ENCODE data around the gene THAP10.
"Not testable (repeated sequence)": the region's sequence is repeated elsewhere in the genome, so short reads cannot be mapped to it uniquely, and the experiment has no call there.

The THAP10 gene

DNA sequence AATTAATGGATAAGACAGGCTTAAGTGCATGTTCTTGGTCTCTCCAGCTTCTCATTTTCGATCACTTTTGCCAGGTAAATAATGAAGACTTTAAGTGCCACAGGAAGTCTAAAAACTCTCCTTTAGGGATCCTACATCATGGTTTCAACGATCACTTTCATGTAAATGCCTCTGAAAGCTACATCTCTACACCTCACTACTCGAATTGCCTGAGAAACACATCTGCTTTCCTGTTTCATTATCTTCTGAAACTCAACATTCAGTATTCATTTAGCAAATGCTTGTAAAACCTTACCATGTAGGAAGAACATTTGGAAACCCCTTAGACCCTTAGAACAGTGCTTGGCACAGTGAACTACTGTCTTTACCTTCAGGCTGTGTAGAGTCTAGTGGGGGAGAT, 16.2 kb downstream of the THAP10 start:
- no peak for DNase-seq

DNA sequence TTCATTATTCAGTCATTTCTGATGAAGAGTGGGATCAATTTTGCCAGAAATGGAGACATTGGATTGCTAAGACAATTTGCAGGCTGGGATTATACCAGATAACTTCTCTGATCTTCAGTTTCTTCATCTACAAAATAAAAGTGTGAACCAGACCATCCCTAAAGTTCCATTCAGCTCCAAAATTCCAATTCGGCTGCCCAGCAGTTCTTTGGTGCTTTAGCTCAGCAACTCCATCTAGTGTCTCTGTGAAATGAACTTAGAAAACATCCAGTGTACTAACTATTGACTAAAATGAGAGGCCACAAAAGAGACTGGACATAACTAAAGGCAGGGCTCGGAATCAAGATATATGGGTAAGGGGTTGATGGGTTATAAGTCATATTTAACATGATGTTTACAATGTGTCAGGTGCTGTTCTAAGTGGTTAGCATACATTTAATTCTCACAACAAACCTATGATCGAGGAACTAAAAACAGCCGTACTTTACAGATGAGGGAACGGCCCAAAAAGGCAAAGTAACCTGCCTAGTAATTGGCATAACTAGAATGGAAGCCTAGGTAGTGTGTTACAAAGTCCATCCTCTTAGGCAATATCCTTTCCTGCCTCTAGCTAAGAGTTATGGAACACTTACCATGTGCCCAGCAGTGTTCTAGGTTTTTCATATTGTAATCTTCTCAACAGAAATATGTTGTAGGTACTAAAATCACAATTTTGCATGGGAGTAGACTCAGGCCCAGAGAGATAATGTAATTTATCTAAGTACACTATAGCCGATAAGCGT, 17.0 kb downstream of the THAP10 start:
- DNase-seq = peak; percentile 38

DNA sequence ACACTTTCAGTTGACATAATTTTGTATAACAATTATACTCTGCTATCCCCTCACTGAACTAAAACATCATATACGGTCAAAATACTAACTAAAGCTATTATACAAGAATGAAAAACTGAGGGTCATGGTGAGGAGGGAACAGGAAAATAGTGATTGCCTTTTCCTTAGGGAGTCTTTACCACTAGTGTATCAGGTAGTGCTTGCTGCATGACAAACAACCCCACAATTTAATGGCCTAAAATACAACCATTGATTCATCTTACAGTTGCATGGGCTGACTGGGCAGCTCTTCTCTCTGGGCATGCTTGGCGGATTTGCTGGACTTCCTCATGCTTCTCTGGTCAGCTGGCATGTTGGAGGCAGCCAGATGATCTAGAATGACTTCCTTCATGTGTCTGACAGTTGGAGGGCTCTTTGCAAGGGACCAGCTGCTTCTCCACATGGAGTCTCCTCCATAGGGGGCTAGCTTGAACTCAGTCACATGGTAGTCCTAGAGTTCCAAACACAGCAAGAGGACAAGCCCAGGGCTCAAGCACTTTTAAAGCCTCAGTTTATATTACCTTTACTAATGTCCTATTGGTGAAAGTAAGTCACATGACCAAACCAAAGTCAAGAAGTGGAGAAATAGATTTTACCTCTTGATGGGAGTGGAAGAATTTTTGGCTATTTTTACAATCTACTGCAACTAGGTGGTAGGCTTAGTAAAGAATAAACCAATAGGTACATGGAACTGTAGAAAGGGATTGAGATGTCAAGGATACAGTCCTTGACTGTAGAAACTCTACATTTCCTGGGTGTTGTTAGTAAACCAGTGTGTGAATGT, 18.8 kb downstream of the THAP10 start:
- DNase-seq = no peak

- DNase-seq = not testable (repeated sequence)
Measured at GRCh38 chr15:70871490-70871889, 20.7 kb downstream of the THAP10 start.

- peak; percentile 64 for DNase-seq
Measured at GRCh38 chr15:70870051-70870450, 22.2 kb downstream of the THAP10 start.

DNA sequence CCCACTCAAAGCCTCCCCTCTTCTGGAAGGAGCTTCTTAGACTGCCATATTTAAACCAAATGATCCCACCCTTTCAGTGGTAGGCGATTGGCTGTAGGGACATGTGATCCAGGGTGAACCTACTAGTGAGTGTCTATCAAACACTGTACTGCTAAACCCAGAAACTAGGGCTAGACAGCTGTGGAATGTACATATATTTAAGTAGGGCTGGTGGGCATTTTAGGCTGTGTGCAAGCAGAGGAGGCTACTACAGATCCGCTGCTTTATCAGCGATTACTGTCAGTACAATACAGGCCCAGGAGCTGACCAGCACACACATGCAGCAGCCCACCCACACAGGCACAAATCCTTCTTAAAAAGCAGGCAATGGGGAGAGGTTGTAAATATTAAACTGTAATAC, 22.9 kb downstream of the THAP10 start:
- no peak for DNase-seq

GRCh38 chr15:70867911-70868467, 24.2 kb downstream of the THAP10 start:
- peak; percentile 75 for DNase-seq

GRCh38 chr15:70866982-70867641, 25.1 kb downstream of the THAP10 start:
- no peak for DNase-seq

GRCh38 chr15:70863450-70864218, 28.6 kb downstream of the THAP10 start:
- no peak for DNase-seq

DNA sequence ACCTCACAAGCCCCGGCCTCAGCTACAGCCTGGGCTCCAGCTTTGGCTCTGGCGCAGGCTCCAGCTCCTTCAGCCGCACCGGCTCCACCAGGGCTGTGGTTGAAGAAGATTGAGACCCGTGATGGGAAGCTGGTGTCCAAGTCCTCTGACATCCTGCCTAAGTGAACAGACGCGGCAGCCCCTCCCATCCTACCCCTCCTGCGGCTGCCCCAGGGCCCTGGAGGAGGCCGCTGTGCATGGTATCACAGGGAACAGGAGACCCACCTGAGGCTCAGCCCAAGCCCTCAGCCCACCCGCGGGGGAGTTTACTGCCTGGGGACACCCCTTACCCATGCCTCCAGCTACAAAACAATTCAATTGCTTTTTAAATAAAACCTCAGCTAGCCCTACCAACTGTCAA, 32.2 kb downstream of the THAP10 start:
- DNase-seq = no peak

DNA sequence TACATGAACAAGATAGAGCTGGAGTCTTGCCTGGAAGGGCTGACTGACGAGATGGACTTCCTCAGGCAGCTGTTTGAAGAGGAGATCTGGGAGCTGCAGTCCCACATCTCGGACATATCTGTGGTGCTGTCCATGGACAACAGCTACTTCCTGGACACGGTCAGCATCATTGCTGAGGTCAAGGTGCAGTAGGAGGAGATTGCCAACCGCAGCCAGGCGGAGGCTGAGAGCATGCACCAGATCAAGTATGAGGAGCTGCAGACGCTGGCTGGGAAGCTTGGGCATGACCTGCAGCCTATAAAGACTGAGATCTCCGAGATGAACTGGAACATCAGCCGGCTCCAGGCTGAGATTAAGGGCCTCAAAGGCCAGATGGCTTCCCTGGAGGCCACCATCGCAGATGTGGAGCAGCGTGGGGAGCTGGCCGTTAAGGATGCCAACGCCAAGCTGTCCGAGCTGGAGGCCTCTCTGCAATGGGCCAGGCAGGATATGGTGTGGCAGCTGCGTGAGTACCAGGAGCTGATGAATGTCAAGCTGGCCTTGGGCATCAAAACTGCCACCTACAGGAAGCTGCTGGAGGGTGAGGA, 32.8 kb downstream of the THAP10 start:
- no peak for DNase-seq

DNA sequence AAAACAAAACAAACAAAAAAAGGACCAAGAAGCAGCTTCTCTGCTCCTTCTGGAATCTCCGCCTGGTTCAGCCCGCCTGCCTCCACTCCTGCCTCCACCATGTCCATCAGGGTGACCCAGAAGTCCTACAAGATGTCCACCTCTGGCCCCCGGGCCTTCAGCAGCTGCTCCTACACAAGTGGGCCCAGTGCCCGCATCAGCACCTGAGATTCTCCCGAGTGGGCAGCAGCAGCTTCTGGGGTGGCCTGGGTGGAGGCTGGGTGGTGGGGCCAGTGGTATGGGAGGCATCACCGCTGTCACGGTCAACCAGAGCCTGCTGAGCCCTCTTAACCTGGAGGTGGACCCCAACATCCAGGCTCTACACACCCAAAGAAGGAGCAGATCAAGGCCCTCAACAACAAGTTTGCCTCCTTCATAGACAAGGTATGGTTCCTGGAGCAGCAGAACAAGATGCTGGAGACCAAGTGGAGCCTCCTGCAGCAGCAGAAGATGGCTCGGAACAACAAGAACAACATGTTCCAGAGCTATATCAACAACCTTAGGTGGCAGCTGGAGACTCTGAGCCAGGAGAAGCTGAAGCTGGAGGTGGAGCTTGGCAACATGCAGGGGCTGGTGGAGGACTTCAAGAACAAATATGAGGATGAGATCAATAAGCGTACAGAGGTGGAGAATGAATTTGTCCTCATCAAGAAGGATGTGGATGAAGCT, 33.5 kb downstream of the THAP10 start:
- not testable (repeated sequence) for DNase-seq

GRCh38 chr15:70857562-70858285, 34.5 kb downstream of the THAP10 start:
- DNase-seq = no peak

- peak; percentile 84 for DNase-seq
Measured at GRCh38 chr15:70856884-70857561, 35.2 kb downstream of the THAP10 start.

DNA sequence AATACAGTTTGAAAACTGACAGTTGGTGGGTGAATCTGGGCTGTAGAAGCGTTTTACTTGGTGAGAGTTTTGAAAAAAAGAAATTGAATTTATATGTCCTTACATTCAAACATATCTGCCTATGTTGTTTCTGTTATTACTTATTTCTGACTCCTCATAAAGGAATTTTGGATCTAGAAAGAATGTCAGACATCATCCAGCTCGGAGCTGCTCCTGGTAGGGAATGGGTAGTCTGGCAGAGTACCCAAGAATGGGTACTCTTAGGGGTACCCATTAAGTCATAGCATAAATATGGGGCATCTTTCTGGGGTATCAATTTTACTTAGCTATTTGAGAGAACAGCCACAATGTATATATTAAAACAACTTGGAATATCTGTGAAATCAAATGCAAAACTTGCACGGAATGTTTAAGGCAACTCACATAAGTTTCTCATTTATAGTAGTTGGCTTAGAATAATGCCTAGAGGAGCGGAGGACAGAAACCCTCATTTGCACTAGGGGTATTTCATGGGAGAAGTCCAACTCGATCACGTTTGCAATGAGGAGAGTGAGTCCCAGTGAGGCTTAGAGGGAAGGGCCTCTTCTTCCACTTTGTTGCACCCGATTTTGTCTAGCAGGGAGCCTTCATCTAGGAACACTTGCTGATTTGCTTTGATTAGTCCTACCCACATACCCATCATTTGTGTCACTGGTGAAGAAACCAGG, 35.9 kb downstream of the THAP10 start:
- no peak for DNase-seq

- DNase-seq = no peak
Measured at GRCh38 chr15:70855764-70856163, 36.5 kb downstream of the THAP10 start.

DNA sequence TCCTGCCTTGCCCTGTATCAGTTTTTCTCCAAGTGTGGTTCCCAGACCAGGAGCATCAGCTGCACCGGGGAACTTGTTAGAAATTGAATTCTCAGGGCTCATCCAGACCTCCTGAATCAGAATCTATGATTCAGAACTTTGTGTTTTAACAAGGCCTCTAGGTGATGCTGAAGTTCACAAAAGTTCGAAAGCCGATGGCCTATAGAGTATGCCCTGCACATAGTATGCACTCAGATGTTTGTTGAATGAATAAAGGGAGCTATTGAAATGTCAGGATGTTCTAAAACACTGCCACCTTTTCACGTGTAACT, 37.6 kb downstream of the THAP10 start:
- DNase-seq = no peak

DNA sequence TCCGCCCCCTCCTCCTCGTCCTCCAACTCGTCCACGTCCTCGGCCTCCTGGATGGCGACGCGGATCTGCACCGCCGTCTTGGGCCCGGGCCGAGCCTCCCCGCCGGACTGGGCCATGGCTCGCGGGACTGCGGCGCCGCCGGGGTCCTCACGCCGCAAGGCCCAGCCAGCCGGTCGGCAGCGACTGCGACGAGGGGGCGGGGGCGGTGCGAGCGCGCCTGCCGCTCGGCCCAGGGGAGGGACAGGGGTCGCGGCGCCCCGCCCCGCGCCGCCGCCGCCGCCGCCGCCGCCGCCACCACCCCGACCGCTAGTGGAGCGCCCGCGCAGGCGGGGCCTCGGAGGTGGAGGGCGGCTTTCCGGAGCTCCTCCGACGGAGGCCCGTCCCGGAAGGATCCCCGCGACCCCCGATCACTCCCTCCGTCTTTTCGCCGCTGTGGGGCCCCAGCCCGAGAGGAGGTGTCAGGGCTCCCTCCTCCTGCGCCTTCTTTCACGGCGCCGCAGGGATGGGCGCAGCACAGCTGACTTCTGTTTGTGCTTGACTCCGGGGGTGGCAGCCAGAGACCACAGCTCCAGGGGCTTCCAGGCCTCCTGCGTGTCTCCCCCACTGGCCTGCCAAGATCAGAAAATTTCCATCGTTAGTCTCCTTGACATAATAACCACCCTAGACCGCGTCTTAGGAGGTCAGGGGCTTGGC, 38.1 kb downstream of the THAP10 start, which contains the start of gene LARP6:
LARP6 (minus strand) TSS at position 185 of the 693 bp plus-strand sequence; CDS start at position 116, 69 bp downstream.
- DNase-seq = peak; percentile 83

Data from eye (tissue), 1 donor.